Liver (tissue), 9 donors: ENCODE data around the gene RRP8. TPM values are rescaled to one million over a fixed set of nuclear protein-coding genes. Genes with fewer than 3 reads are reported as not detected.

Experiments used
- DNase-seq: peaks from one replicate; pipeline ENCODE4 v3.0.0-alpha.2; 2017; ENCODE audit warnings: low spot score
- H3K27ac ChIP-seq, 2 donors: one replicate each; pipeline ENCODE4 v1.7.0; 2013; ENCODE audit warnings: inconsistent platforms in 2 of 2, low read length in 2 of 2, control low read depth in 1 of 2, low read depth in 1 of 2, mild to moderate bottlenecking in 1 of 2
- H3K27me3 ChIP-seq, 4 donors: one replicate each; pipeline versions ENCODE4 v1.6.1 to v1.7.0; 2013; ENCODE audit warnings: low read length in 3 of 4, inconsistent platforms in 1 of 4, mild to moderate bottlenecking in 1 of 4, moderate library complexity in 1 of 4; ENCODE audit not compliant: control insufficient read depth in 4 of 4, insufficient read depth in 4 of 4
- H3K36me3 ChIP-seq, 4 donors: one replicate each; pipeline versions ENCODE4 v1.6.1 to v1.7.0; 2013; ENCODE audit warnings: low read length in 3 of 4, mild to moderate bottlenecking in 3 of 4, low read depth in 1 of 4, moderate library complexity in 1 of 4; ENCODE audit not compliant: control insufficient read depth in 4 of 4, insufficient read depth in 3 of 4
- H3K4me1 ChIP-seq, 4 donors: one replicate each; pipeline versions ENCODE4 v1.6.1 to v1.7.0; 2013; ENCODE audit warnings: low read length in 3 of 4, mild to moderate bottlenecking in 3 of 4, moderate library complexity in 1 of 4; ENCODE audit not compliant: control insufficient read depth in 4 of 4, insufficient read depth in 4 of 4
- H3K4me3 ChIP-seq, 3 donors: one replicate each; pipeline versions ENCODE4 v1.6.1 to v1.7.0; 2013; ENCODE audit warnings: low read length in 3 of 3, control low read depth in 1 of 3, low read depth in 1 of 3, mild to moderate bottlenecking in 1 of 3
- H3K9ac ChIP-seq, 2 donors: one replicate each; pipeline ENCODE4 v1.7.0; 2013; ENCODE audit warnings: low read length in 2 of 2, mild to moderate bottlenecking in 2 of 2, moderate library complexity in 2 of 2, control low read depth in 1 of 2, low read depth in 1 of 2
- H3K9me3 ChIP-seq, 4 donors: one replicate each; pipeline versions ENCODE4 v1.6.1 to v1.7.0; 2013; ENCODE audit warnings: low read length in 3 of 4; ENCODE audit not compliant: control insufficient read depth in 4 of 4
- ATF3 ChIP-seq: IDR thresholded peaks from 2 replicates; pipeline ENCODE4 v1.6.1; 2016; ENCODE audit warnings: antibody characterized with exemption
- CTCF ChIP-seq: fragments of 150-350 bp; IDR thresholded peaks from 2 replicates; pipeline ENCODE4 v1.5.1; 2017; ENCODE audit warnings: improper control_type of control experiment, low read depth, low read length; ENCODE audit not compliant: missing input control
- EGR1 ChIP-seq, 2 donors: IDR thresholded peaks; 2 replicates each; pipeline ENCODE4 v1.6.1; 2016 to 2018; ENCODE audit warnings: antibody characterized with exemption in 2 of 2, low read depth in 2 of 2
- FOXA1 ChIP-seq: IDR thresholded peaks from 2 replicates; pipeline ENCODE4 v1.6.1; 2016; ENCODE audit warnings: antibody characterized with exemption
- FOXA2 ChIP-seq: IDR thresholded peaks from 2 replicates; pipeline ENCODE4 v1.6.1; 2016; ENCODE audit warnings: antibody characterized with exemption
- GABPA ChIP-seq, 2 donors: IDR thresholded peaks in 1 of 2; conservative IDR thresholded peaks in 1 of 2; 2 replicates each; pipeline ENCODE4 v1.6.1; 2016; ENCODE audit warnings: antibody characterized with exemption in 2 of 2, mild to moderate bottlenecking in 1 of 2, moderate library complexity in 1 of 2
- HNF4A ChIP-seq, 2 donors: conservative IDR thresholded peaks; 2 replicates each; pipeline ENCODE4 v1.6.1; 2016; ENCODE audit warnings: antibody characterized with exemption in 2 of 2, mild to moderate bottlenecking in 2 of 2
- JUND ChIP-seq, 2 donors: IDR thresholded peaks; 2 replicates each; pipeline ENCODE4 v1.6.1; 2016; ENCODE audit warnings: antibody characterized with exemption in 2 of 2
- RAD21 ChIP-seq, 2 donors: IDR thresholded peaks; 2 replicates each; pipeline ENCODE4 v1.6.1; 2016; ENCODE audit warnings: antibody characterized with exemption in 2 of 2, mild to moderate bottlenecking in 2 of 2
- RXRA ChIP-seq, 2 donors: IDR thresholded peaks; 2 replicates each; pipeline ENCODE4 v1.6.1; 2017 to 2018; ENCODE audit warnings: antibody characterized with exemption in 2 of 2, mild to moderate bottlenecking in 1 of 2
- TAF1 ChIP-seq: conservative IDR thresholded peaks from 2 replicates; pipeline ENCODE4 v1.6.1; 2016; ENCODE audit warnings: antibody characterized with exemption, mild to moderate bottlenecking
- YY1 ChIP-seq: IDR thresholded peaks from 2 replicates; pipeline ENCODE4 v1.6.1; 2016; ENCODE audit warnings: antibody characterized with exemption, mild to moderate bottlenecking
- ZBTB33 ChIP-seq: IDR thresholded peaks from 2 replicates; pipeline ENCODE4 v1.6.1; 2016; ENCODE audit warnings: antibody characterized with exemption
- WGBS: extraction: QIAGEN DNeasy Blood & Tissue Kit; methylation state at CpG from one replicate; pipeline ENCODE4 v1.1.7; 2013; 5-methylcytosine and 5-hydroxymethylcytosine counted together
- polyA plus RNA-seq, 2 donors: library from polyadenylated mRNA; stranded (reverse) in 1 of 2; unstranded in 1 of 2; fragments of 200-250 nt in 1 of 2; fragments of >200 nt in 1 of 2; fragmentation: Nextera tagmentation in 1 of 2; extraction: Ambion mirVana in 1 of 2; gene quantifications; one replicate each; pipeline versions ENCODE4 v1.2.1 to v1.2.3, GENCODE V29; 2013 to 2015
- total RNA-seq, 2 donors: library from RNA; depleted of rRNA; stranded (reverse); fragments of >200 nt; gene quantifications; one replicate each; pipeline ENCODE4 v1.2.3, GENCODE V29; 2014
- TF ChIP-seq, protein P1 (sequence below): IDR thresholded peaks from 2 replicates; pipeline ENCODE4 v1.6.1; 2016; ENCODE audit warnings: antibody characterized with exemption
- TF ChIP-seq, protein P2 (sequence below): IDR thresholded peaks from 2 replicates; pipeline ENCODE4 v1.6.1; 2016; ENCODE audit warnings: antibody characterized with exemption, mild to moderate bottlenecking
- donor health status: healthy.
- donor health status: healthy.
- donor health status: healthy.
- donor health status: healthy.
- donor health status: healthy.

RRP8 gene
- total and polyA plus RNA-seq, 4 donors: 10.3 to 12.6 (median 11.2) TPM

DNA sequence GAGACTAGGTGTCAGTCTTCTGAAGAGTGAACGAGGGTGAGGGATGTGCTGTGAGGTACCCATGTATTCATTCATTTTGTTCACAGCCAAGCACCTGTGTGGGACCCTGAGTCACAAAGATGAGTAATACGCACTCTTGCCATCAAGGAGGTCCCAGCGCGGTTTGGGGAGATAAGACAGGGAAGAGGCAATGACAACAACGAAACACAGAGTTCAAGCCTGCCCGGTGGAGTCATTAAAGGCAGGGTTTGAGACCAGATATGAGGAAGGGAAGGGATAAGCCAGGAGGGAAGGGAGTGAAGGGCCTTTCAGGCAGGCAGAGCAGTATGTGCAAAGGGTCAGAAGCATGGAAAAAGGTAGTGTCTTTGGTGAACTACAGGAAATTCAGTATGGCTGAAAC is 47.6 kb upstream of the RRP8 start:
- 65% methylated on average over 6 of the region's 6 CpGs for WGBS
- H3K9ac ChIP-seq: no peak overlapping the region
- peaks cover 0 to 17% (median 4%) of the 10 kb centered on the region in 4 donors for H3K4me1 ChIP-seq
- no peak overlapping the region for H3K4me3 ChIP-seq
- no peaks in the 10 kb centered on the region for H3K36me3 ChIP-seq
- DNase-seq: no peak
- no peak overlapping the region for H3K27ac ChIP-seq
- no peak for TF ChIP-seq YY1
- TF ChIP-seq ZBTB33: no peak
- no peak for TF ChIP-seq TAF1
- TF ChIP-seq, protein P1, sequence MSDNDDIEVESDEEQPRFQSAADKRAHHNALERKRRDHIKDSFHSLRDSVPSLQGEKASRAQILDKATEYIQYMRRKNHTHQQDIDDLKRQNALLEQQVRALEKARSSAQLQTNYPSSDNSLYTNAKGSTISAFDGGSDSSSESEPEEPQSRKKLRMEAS: no peak
- no peak for TF ChIP-seq CTCF
- TF ChIP-seq, protein P2, sequence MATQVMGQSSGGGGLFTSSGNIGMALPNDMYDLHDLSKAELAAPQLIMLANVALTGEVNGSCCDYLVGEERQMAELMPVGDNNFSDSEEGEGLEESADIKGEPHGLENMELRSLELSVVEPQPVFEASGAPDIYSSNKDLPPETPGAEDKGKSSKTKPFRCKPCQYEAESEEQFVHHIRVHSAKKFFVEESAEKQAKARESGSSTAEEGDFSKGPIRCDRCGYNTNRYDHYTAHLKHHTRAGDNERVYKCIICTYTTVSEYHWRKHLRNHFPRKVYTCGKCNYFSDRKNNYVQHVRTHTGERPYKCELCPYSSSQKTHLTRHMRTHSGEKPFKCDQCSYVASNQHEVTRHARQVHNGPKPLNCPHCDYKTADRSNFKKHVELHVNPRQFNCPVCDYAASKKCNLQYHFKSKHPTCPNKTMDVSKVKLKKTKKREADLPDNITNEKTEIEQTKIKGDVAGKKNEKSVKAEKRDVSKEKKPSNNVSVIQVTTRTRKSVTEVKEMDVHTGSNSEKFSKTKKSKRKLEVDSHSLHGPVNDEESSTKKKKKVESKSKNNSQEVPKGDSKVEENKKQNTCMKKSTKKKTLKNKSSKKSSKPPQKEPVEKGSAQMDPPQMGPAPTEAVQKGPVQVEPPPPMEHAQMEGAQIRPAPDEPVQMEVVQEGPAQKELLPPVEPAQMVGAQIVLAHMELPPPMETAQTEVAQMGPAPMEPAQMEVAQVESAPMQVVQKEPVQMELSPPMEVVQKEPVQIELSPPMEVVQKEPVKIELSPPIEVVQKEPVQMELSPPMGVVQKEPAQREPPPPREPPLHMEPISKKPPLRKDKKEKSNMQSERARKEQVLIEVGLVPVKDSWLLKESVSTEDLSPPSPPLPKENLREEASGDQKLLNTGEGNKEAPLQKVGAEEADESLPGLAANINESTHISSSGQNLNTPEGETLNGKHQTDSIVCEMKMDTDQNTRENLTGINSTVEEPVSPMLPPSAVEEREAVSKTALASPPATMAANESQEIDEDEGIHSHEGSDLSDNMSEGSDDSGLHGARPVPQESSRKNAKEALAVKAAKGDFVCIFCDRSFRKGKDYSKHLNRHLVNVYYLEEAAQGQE: no peak
- TF ChIP-seq FOXA1: no peak
- no peak for TF ChIP-seq FOXA2
- TF ChIP-seq GABPA (IDR thresholded peaks at IDR 0.05 in 1 of 2, conservative IDR thresholded peaks at IDR 0.05 in 1 of 2): no peak
- TF ChIP-seq JUND (IDR thresholded peaks at IDR 0.05): no peak
- H3K27me3 ChIP-seq: no peaks in the 10 kb centered on the region
- no peaks in the 10 kb centered on the region for H3K9me3 ChIP-seq

DNA sequence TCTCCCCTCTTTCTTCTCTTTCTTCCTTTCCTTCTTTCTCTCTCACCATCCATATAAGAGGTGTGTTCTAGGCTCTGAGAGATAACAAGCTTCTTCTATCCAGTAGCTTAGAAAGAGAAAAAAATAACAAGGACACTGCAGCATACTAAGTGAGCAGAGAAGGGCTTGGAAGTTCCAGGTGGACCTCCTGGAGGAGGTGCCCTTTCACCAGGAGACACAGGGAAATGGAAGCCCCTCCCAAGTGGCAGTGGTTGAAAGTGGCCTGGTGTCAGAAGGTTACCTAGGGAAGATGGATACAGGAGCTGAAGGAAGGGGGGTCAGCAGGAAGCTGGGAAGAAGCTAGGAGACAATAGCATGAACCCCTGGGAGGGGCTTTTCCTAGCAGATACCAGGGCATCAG is 46.7 kb upstream of the RRP8 start:
- Histone ChIP-seq H3K27me3 (no peaks in the 10 kb centered on the region), H3K9ac (no peak overlapping the region), H3K27ac (no peak overlapping the region), H3K4me1 (peaks cover 0 to 20% (median 5%) of the 10 kb centered on the region in 4 donors), H3K36me3 (no peaks in the 10 kb centered on the region), H3K9me3 (no peaks in the 10 kb centered on the region), H3K4me3 (no peak overlapping the region)
- no peak for DNase-seq
- TF ChIP-seq RAD21 (IDR thresholded peaks at IDR 0.05) (no peak), GABPA (IDR thresholded peaks at IDR 0.05 in 1 of 2, conservative IDR thresholded peaks at IDR 0.05 in 1 of 2) (no peak), CTCF (no peak), ZBTB33 (no peak), FOXA2 (no peak), RXRA (IDR thresholded peaks at IDR 0.05) (no peak), FOXA1 (no peak), ATF3 (no peak), TAF1 (no peak), HNF4A (conservative IDR thresholded peaks at IDR 0.05) (no peak), EGR1 (IDR thresholded peaks at IDR 0.05; ENCODE audit: low read depth in 2 of 2) (no peak)
- TF ChIP-seq, protein P2: no peak
